ENCODE measurements around the gene PAIP2. TPM values are rescaled to one million over a fixed set of nuclear protein-coding genes. Genes with fewer than 3 reads are reported as not detected.

The PAIP2 gene, protein sequence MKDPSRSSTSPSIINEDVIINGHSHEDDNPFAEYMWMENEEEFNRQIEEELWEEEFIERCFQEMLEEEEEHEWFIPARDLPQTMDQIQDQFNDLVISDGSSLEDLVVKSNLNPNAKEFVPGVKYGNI
- total RNA-seq (2012; rRNA removed): 41.9 and 95.0 TPM in 2 replicates
- polyA plus RNA-seq (2012; rRNA removed): 48.8 and 59.5 TPM in 2 replicates
- polyA plus RNA-seq (2012; cell fraction: cytosol; rRNA removed): 11.6 and 15.5 TPM in 2 replicates
- 5.3 and 32.3 TPM in 2 replicates for polyA plus RNA-seq (2012; cell fraction: nucleus; rRNA removed; ENCODE audit: low replicate concordance)
- Bru-seq, nascent RNA: percentile 92 among the genes with signal in this experiment
- percentile 95 among the genes with signal in this experiment for BruChase-seq, experiment 1, labeled RNA remaining after a 6-hour chase
- BruChase-seq, experiment 2, labeled RNA remaining after a 2-hour chase: percentile 88 among the genes with signal in this experiment
- long read RNA-seq, transcript PAIP2-201 (4 exons, 1,459 nt): major isoform, 101 of 119 reads
- long read RNA-seq, transcript PAIP2-206 (3 exons, 815 nt): minor isoform, 6 of 119 reads
- long read RNA-seq, partial matches to known transcripts: 2 of 119 reads
- long read RNA-seq, other reads (novel, unspliced or antisense): 10 of 119 reads

GRCh38 chr5:139341689-139342422 lies at the start of gene PAIP2:
Gene PAIP2 (plus strand): TSS chr5:139341854. CDS start chr5:139363785, 21,931 bp downstream.
- no peaks in the 10 kb centered on the region for H3K36me3 ChIP-seq (ENCODE audit: control insufficient read depth, insufficient read depth, low read length)
- peak within 1 kb of the TSS; percentile 86 for H3K56ac ChIP-seq (ENCODE audit: extremely low read depth, insufficient read depth, low read length)
- H3K4me3 ChIP-seq (ENCODE audit: insufficient read depth, low read depth, low read length): peak within 1 kb of the TSS; percentile 76
- peak within 1 kb of the TSS; percentile 89 for H3K9ac ChIP-seq (ENCODE audit: low read depth, low read length)
- peak within 1 kb of the TSS; percentile 90 for H2AK5ac ChIP-seq (ENCODE audit: low read depth, low read length)
- in situ Hi-C loops (cut with MboI; ENCODE audit: low sequenced_read_pairs) (no loop called here), intact Hi-C loops (cut with micrococcal nuclease) (no loop called here), dilution Hi-C loops (cut with HindIII; ENCODE audit: low sequenced_read_pairs, unreplicated experiment) (no loop called here)
- H3K9me3 ChIP-seq (ENCODE audit: control insufficient read depth, insufficient read depth, low read length): no peaks in the 10 kb centered on the region
- DNase-seq (peak; percentile 98), ATAC-seq (ENCODE audit: low read depth) (peak; percentile 90)
- H3K4me2 ChIP-seq (ENCODE audit: low read depth, low read length): peak within 1 kb of the TSS; percentile 91
- CTCF ChIA-PET: interaction anchor here (0.6 to 1.4 kb wide), 4 partner anchors 12 to 45 kb away, joined by 3 to 4 read pairs (median 4); no protein-coding TSS in a partner anchor
- no TSS peak for BruUV-seq (replicated peaks)
- H2BK15ac ChIP-seq (ENCODE audit: low read depth, low read length): peak within 1 kb of the TSS; percentile 13; the same call in 1 of the 3 replicates
- H3K23ac ChIP-seq (ENCODE audit: low read depth, low read length): peak within 1 kb of the TSS; percentile 95
- peak within 1 kb of the TSS; percentile 29; the same call in 1 of the 2 replicates for H2BK120ac ChIP-seq (ENCODE audit: low read depth, low read length)
- WGBS, 2 experiments (ENCODE audit: extremely low coverage in 2 of 2, insufficient read length in 1 of 2): 1% methylated on average over 45 of the region's 66 CpGs; no CpG with 5 or more reads in 1 of the 2 experiments
- POLR2A ChIA-PET (ENCODE audit: unreplicated experiment): interaction anchor here (0.6 kb wide), 2 partner anchors 19 to 201 kb away, joined by 6 to 7 read pairs; no protein-coding TSS in a partner anchor
- peaks cover 54% of the 10 kb centered on the region for H4K20me1 ChIP-seq (ENCODE audit: insufficient read depth, low read length)
- peak within 1 kb of the TSS; percentile 87 for H2BK5ac ChIP-seq (ENCODE audit: low read depth, low read length, poor library complexity, severe bottlenecking)
- no peak within 1 kb of the TSS for H2BK20ac ChIP-seq (ENCODE audit: low read depth, low read length)
- peaks cover 3% of the 10 kb centered on the region for H3K4me1 ChIP-seq (ENCODE audit: control insufficient read depth, insufficient read depth, low read length)
- peaks cover 8% of the 10 kb centered on the region; the same call in 1 of the 2 replicates for H3K9me1 ChIP-seq (ENCODE audit: insufficient read depth, low read length)
- peaks cover 0 to 42% of the 10 kb centered on the region in 2 experiments; a peak in 2 of 4 replicates for H3K79me1 ChIP-seq (ENCODE audit: low read depth in 1 of 2, low read length in 2 of 2)
- H3K18ac ChIP-seq (ENCODE audit: low read depth, low read length): peak within 1 kb of the TSS; percentile 52
- H2AFZ ChIP-seq (replicated peaks; ENCODE audit: low read length, poor library complexity): peak within 1 kb of the TSS; percentile 96
- peak within 1 kb of the TSS; percentile 100 for H2AK9ac ChIP-seq (replicated peaks; ENCODE audit: low read depth, low read length, poor library complexity)
- H3K14ac ChIP-seq (replicated peaks; ENCODE audit: low read depth, low read length): peak within 1 kb of the TSS; percentile 96
- peak within 1 kb of the TSS; percentile 91 for H3K27ac ChIP-seq (ENCODE audit: insufficient read depth, low read length)
- peak within 1 kb of the TSS; percentile 83 for H4K91ac ChIP-seq (ENCODE audit: insufficient read depth, low read depth, low read length)
- H4K8ac ChIP-seq (ENCODE audit: low read depth in 2 of 2, low read length in 2 of 2): peak within 1 kb of the TSS; percentile 62 to 88
- H3K4ac ChIP-seq (ENCODE audit: low read depth, low read length): peak within 1 kb of the TSS; percentile 92
- no peaks in the 10 kb centered on the region for H3K27me3 ChIP-seq (ENCODE audit: control insufficient read depth, insufficient read depth, low read length)
- H4K5ac ChIP-seq (ENCODE audit: low read depth, low read length): peak within 1 kb of the TSS; percentile 66
- TF ChIP-seq, protein P1, sequence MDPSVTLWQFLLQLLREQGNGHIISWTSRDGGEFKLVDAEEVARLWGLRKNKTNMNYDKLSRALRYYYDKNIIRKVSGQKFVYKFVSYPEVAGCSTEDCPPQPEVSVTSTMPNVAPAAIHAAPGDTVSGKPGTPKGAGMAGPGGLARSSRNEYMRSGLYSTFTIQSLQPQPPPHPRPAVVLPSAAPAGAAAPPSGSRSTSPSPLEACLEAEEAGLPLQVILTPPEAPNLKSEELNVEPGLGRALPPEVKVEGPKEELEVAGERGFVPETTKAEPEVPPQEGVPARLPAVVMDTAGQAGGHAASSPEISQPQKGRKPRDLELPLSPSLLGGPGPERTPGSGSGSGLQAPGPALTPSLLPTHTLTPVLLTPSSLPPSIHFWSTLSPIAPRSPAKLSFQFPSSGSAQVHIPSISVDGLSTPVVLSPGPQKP (IDR thresholded peaks at IDR 0.05; ENCODE audit: borderline replicate concordance, low read depth, low read length): no peak
- TF ChIP-seq RCOR1 (IDR thresholded peaks at IDR 0.05; ENCODE audit: insufficient replicate concordance, low read length) (no peak), MAFK (IDR thresholded peaks at IDR 0.05; ENCODE audit: low read depth, low read length) (no peak), MAZ (IDR thresholded peaks at IDR 0.05; ENCODE audit: borderline replicate concordance, low read depth, low read length) (peak; percentile 75; the same call in 1 of the 2 replicates), CHD1 (IDR thresholded peaks at IDR 0.05; ENCODE audit: low read depth, low read length) (peak; percentile 88; the same call in 1 of the 2 replicates), RAD21 (IDR thresholded peaks at IDR 0.05; ENCODE audit: low read length) (peak; percentile 51), NFE2L2 (IDR thresholded peaks at IDR 0.05; ENCODE audit: low read depth, low read length) (no peak), CEBPB (IDR thresholded peaks at IDR 0.05; ENCODE audit: low read depth, low read length) (no peak), BHLHE40 (IDR thresholded peaks at IDR 0.05; ENCODE audit: low read depth, low read length) (no peak; the same call in 1 of the 2 replicates), POLR2A (IDR thresholded peaks at IDR 0.05; ENCODE audit: low read depth, low read length) (peak; percentile 95), MXI1 (IDR thresholded peaks at IDR 0.05; ENCODE audit: borderline replicate concordance, low read depth, low read length) (peak; percentile 96; the same call in 1 of the 2 replicates)
- TF ChIP-seq, protein P2, sequence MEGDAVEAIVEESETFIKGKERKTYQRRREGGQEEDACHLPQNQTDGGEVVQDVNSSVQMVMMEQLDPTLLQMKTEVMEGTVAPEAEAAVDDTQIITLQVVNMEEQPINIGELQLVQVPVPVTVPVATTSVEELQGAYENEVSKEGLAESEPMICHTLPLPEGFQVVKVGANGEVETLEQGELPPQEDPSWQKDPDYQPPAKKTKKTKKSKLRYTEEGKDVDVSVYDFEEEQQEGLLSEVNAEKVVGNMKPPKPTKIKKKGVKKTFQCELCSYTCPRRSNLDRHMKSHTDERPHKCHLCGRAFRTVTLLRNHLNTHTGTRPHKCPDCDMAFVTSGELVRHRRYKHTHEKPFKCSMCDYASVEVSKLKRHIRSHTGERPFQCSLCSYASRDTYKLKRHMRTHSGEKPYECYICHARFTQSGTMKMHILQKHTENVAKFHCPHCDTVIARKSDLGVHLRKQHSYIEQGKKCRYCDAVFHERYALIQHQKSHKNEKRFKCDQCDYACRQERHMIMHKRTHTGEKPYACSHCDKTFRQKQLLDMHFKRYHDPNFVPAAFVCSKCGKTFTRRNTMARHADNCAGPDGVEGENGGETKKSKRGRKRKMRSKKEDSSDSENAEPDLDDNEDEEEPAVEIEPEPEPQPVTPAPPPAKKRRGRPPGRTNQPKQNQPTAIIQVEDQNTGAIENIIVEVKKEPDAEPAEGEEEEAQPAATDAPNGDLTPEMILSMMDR (conservative IDR thresholded peaks at IDR 0.05; ENCODE audit: low read depth, low read length): peak; percentile 90

Measured in IMR-90 (cell line).